ENCODE data around the gene NDE1.

- TF ChIP-seq POLR2A (IDR thresholded peaks at IDR 0.05) (no peak), CTCF (IDR thresholded peaks at IDR 0.05) (no peak)
These were observed 76.7 kb downstream of the NDE1 start for GRCh38 chr16:15726715-15727114.
